Neural cell (in vitro differentiated cells): ENCODE measurements around the gene UCP2. TPM values are rescaled to one million over a fixed set of nuclear protein-coding genes. Genes with fewer than 3 reads are reported as not detected.

ENCODE experiments used
- H2AFZ ChIP-seq: fragments of 200-600, 300-800 bp; sonication (generic), shearing (Covaris generic); 2 replicates; pipeline ENCODE4 v1.6.0; 2014; ENCODE audit warnings: low read depth, mild to moderate bottlenecking, antibody characterized with exemption, low read length, moderate library complexity
- H3F3A ChIP-seq: fragments of 200-600 bp; shearing (Covaris generic); 2 replicates; pipeline ENCODE4 v1.6.1; 2016; ENCODE audit warnings: mild to moderate bottlenecking, moderate library complexity, mixed read lengths, antibody characterized with exemption, low read length; ENCODE audit not compliant: insufficient read depth, poor library complexity, severe bottlenecking
- H3K27ac ChIP-seq: fragments of 200-600, 300-800 bp; sonication (generic), shearing (Covaris generic); 2 replicates; pipeline ENCODE4 v1.5.1; 2014; ENCODE audit warnings: mild to moderate bottlenecking, low read length, moderate library complexity
- H3K27me3 ChIP-seq: fragments of 300-800, 200-600 bp; sonication (generic), shearing (Covaris generic); 2 replicates; pipeline ENCODE4 v1.6.0; 2014; ENCODE audit warnings: mild to moderate bottlenecking, low read depth, low read length, moderate library complexity; ENCODE audit not compliant: insufficient read depth
- H3K36me3 ChIP-seq: fragments of 300-800, 200-600 bp; sonication (generic), shearing (Covaris generic); 2 replicates; pipeline ENCODE4 v1.5.1; 2014; ENCODE audit warnings: mild to moderate bottlenecking, antibody characterized with exemption, low read length, moderate library complexity; ENCODE audit not compliant: insufficient read depth
- H3K4me2 ChIP-seq: fragments of 300-800, 200-600 bp; sonication (generic), shearing (Covaris generic); 2 replicates; pipeline ENCODE4 v1.6.0; 2014; ENCODE audit warnings: mild to moderate bottlenecking, low read length
- H3K4me3 ChIP-seq: fragments of 300-800, 200-600 bp; sonication (generic), shearing (Covaris generic); 2 replicates; pipeline ENCODE4 v1.5.1; 2014; ENCODE audit warnings: mild to moderate bottlenecking, low read length, moderate library complexity
- H3K79me2 ChIP-seq: fragments of 200-600 bp; shearing (Covaris generic); replicated peaks from 2 replicates; pipeline ENCODE4 v1.6.0; 2014; ENCODE audit warnings: mild to moderate bottlenecking, low read length, moderate library complexity; ENCODE audit not compliant: insufficient read depth
- H3K9ac ChIP-seq: fragments of 300-800, 200-600 bp; sonication (generic), shearing (Covaris generic); 2 replicates; pipeline ENCODE4 v1.6.1; 2016; ENCODE audit warnings: mild to moderate bottlenecking, low read length, mixed read lengths
- H3K9me2 ChIP-seq: fragments of 200-600 bp; shearing (Covaris generic); 2 replicates; pipeline ENCODE4 v1.6.1; 2016; ENCODE audit warnings: mild to moderate bottlenecking, low read length, mixed read lengths; ENCODE audit not compliant: insufficient read depth
- H3K9me3 ChIP-seq: fragments of 200-600, 300-800 bp; sonication (generic), shearing (Covaris generic); 2 replicates; pipeline ENCODE4 v1.6.1; 2016; ENCODE audit warnings: mild to moderate bottlenecking, mixed run types, low read length, moderate library complexity, mixed read lengths
- H4K20me1 ChIP-seq: fragments of 200-600 bp; shearing (Covaris generic); 2 replicates; pipeline ENCODE4 v1.6.1; 2016; ENCODE audit warnings: mild to moderate bottlenecking, mixed run types; ENCODE audit not compliant: insufficient read depth
- CTCF ChIP-seq: fragments of 450-650 bp; IDR thresholded peaks from 2 replicates; pipeline ENCODE4 v1.5.1; 2014; ENCODE audit warnings: antibody characterized with exemption, mild to moderate bottlenecking, moderate library complexity; ENCODE audit not compliant: poor library complexity, severe bottlenecking
- EP300 ChIP-seq: fragments of 450-650 bp; conservative IDR thresholded peaks from 2 replicates; pipeline ENCODE4 v1.6.1; 2014; ENCODE audit warnings: antibody characterized with exemption, mild to moderate bottlenecking, moderate library complexity; ENCODE audit not compliant: poor library complexity, severe bottlenecking
- EZH2 ChIP-seq: fragments of 200-600, 300-800 bp; shearing (Covaris generic), sonication (generic); IDR thresholded peaks from 2 replicates; pipeline ENCODE4 v1.6.1; 2014; ENCODE audit warnings: antibody characterized with exemption, low read length, borderline replicate concordance, mild to moderate bottlenecking; ENCODE audit not compliant: insufficient read depth, poor library complexity, severe bottlenecking
- MXI1 ChIP-seq: fragments of 450-650 bp; conservative IDR thresholded peaks from 2 replicates; pipeline ENCODE4 v1.6.1; 2014; ENCODE audit warnings: antibody characterized with exemption, mild to moderate bottlenecking; ENCODE audit not compliant: poor library complexity, severe bottlenecking
- POLR2AphosphoS5 ChIP-seq: IDR thresholded peaks from 2 replicates; pipeline ENCODE4 v1.6.1; 2012
- RAD21 ChIP-seq: fragments of 450-650 bp; conservative IDR thresholded peaks from 2 replicates; pipeline ENCODE4 v1.6.1; 2014; ENCODE audit warnings: antibody characterized with exemption, mild to moderate bottlenecking, moderate library complexity
- REST ChIP-seq: IDR thresholded peaks from 2 replicates; pipeline ENCODE4 v1.6.1; 2012; ENCODE audit warnings: borderline replicate concordance
- SMC3 ChIP-seq: fragments of 450-650 bp; conservative IDR thresholded peaks from 2 replicates; pipeline ENCODE4 v1.6.1; 2014; ENCODE audit warnings: antibody characterized with exemption, mild to moderate bottlenecking, moderate library complexity; ENCODE audit not compliant: poor library complexity
- TAF1 ChIP-seq: IDR thresholded peaks from 2 replicates; pipeline ENCODE4 v1.6.1; 2012; ENCODE audit warnings: low read depth
- polyA plus RNA-seq: library from polyadenylated mRNA; depleted of rRNA; stranded (reverse); fragments of >200 nt; gene quantifications from 2 replicates; pipeline ENCODE4 v1.2.3, GENCODE V29; 2014

The UCP2 gene
- polyA plus RNA-seq, 1 donor from 2014 or later = not detected

GRCh38 chr11:74009230-74009547, 26.5 kb upstream of the UCP2 start:
- H3K27me3 ChIP-seq = no peaks in the 10 kb centered on the region
- H3K9ac ChIP-seq = no peak overlapping the region
- H3K9me3 ChIP-seq = no peaks in the 10 kb centered on the region
- no peak overlapping the region for H3K27ac ChIP-seq
- no peak overlapping the region for H3K4me3 ChIP-seq
- H4K20me1 ChIP-seq = no peaks in the 10 kb centered on the region
- no peak overlapping the region for H3K4me2 ChIP-seq
- H3K36me3 ChIP-seq = no peaks in the 10 kb centered on the region
- no peak overlapping the region for H2AFZ ChIP-seq
- TF ChIP-seq TAF1 = no peak
- TF ChIP-seq RAD21 = no peak
- TF ChIP-seq REST = no peak
- TF ChIP-seq CTCF = no peak
- no peak for TF ChIP-seq EP300
- no peak for TF ChIP-seq SMC3
- no peak for TF ChIP-seq EZH2
- TF ChIP-seq MXI1 = no peak
- TF ChIP-seq POLR2AphosphoS5 = no peak
- no peaks in the 10 kb centered on the region for H3K9me2 ChIP-seq
- no peaks in the 10 kb centered on the region for H3F3A ChIP-seq
- H3K79me2 ChIP-seq = no peaks in the 10 kb centered on the region

GRCh38 chr11:74008373-74009229, 26.0 kb upstream of the UCP2 start, which contains the start of gene UCP3:
UCP3 (minus strand) TSS chr11:74009085; CDS start chr11:74007042, 2,043 bp downstream.
- Histone ChIP-seq H3K79me2 (no peaks in the 10 kb centered on the region), H3K27ac (no peak within 1 kb of the TSS), H3K36me3 (no peaks in the 10 kb centered on the region), H2AFZ (no peak within 1 kb of the TSS), H4K20me1 (no peaks in the 10 kb centered on the region), H3K27me3 (no peaks in the 10 kb centered on the region), H3F3A (no peaks in the 10 kb centered on the region), H3K4me3 (no peak within 1 kb of the TSS), H3K9me2 (no peaks in the 10 kb centered on the region), H3K9me3 (no peaks in the 10 kb centered on the region), H3K4me2 (no peak within 1 kb of the TSS), H3K9ac (no peak within 1 kb of the TSS)
- TF ChIP-seq SMC3 (no peak), TAF1 (no peak), REST (no peak), RAD21 (no peak), EP300 (no peak), MXI1 (no peak), CTCF (no peak), EZH2 (no peak), POLR2AphosphoS5 (no peak)
